GM12878 (cell line): ENCODE measurements around the gene LRGUK.

Source experiments
- ATF2 ChIP-seq: IDR thresholded peaks from 2 replicates; pipeline ENCODE4 v1.6.1; 2012; ENCODE audit warnings: low read length, inconsistent platforms
- BRCA1 ChIP-seq: IDR thresholded peaks from 2 replicates; pipeline ENCODE4 v1.6.1; 2011; ENCODE audit warnings: low read depth, low read length, improper control_type of control experiment
- MXI1 ChIP-seq: fragments of 150-350 bp; IDR thresholded peaks from 2 replicates; pipeline ENCODE4 v1.6.1; 2011; ENCODE audit warnings: low read depth, mild to moderate bottlenecking, inconsistent platforms, low read length, improper control_type of control experiment

GRCh38 chr7:134276951-134277350, 149.8 kb downstream of the LRGUK start:
- TF ChIP-seq MXI1 (no peak), BRCA1 (no peak), ATF2 (no peak)
